ENCODE measurements around the gene PTP4A2. TPM values are rescaled to one million over a fixed set of nuclear protein-coding genes. Genes with fewer than 3 reads are reported as not detected.

PTP4A2 gene
- total RNA-seq, 1 donor from 2014 or later: 249 TPM

- Mint-ChIP-seq H3K27me3 (no peaks in the 10 kb centered on the region), H3K27ac (peak overlapping the region; percentile 14), H3K4me1 (peaks cover 58% of the 10 kb centered on the region), H3K9me3 (no peaks in the 10 kb centered on the region), H3K36me3 (ENCODE audit: low read depth) (no peaks in the 10 kb centered on the region), H3K4me3 (peak overlapping the region; percentile 25)
- intact Hi-C loops (cut with micrococcal nuclease): loop anchor here (1.0 to 5.0 kb wide), 2 partner anchors 9 to 37 kb away; no protein-coding TSS in a partner anchor
- DNase-seq (no peak), ATAC-seq (ENCODE audit: low read depth) (peak; percentile 40)
- ChIA-PET POLR2A (interaction anchor here (0.6 to 1.7 kb wide), 3 partner anchors 9 to 55 kb away, joined by 4 to 7 read pairs (median 7); no protein-coding TSS in a partner anchor), CTCF (interaction anchor here (1.0 to 1.6 kb wide), 3 partner anchors 10 to 84 kb away, joined by 3 to 5 read pairs (median 4); no protein-coding TSS in a partner anchor)
- TF ChIP-seq, protein P1, sequence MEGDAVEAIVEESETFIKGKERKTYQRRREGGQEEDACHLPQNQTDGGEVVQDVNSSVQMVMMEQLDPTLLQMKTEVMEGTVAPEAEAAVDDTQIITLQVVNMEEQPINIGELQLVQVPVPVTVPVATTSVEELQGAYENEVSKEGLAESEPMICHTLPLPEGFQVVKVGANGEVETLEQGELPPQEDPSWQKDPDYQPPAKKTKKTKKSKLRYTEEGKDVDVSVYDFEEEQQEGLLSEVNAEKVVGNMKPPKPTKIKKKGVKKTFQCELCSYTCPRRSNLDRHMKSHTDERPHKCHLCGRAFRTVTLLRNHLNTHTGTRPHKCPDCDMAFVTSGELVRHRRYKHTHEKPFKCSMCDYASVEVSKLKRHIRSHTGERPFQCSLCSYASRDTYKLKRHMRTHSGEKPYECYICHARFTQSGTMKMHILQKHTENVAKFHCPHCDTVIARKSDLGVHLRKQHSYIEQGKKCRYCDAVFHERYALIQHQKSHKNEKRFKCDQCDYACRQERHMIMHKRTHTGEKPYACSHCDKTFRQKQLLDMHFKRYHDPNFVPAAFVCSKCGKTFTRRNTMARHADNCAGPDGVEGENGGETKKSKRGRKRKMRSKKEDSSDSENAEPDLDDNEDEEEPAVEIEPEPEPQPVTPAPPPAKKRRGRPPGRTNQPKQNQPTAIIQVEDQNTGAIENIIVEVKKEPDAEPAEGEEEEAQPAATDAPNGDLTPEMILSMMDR (IDR thresholded peaks at IDR 0.05): no peak
Observed at GRCh38 chr1:31879981-31880608, 58.1 kb downstream of the PTP4A2 start.

GRCh38 chr1:31878058-31878457 is 60.1 kb downstream of the PTP4A2 start:
- CTCF ChIA-PET: no interaction called here
- no peaks in the 10 kb centered on the region for H3K27me3 Mint-ChIP-seq
- ATAC-seq (ENCODE audit: low read depth) (peak; percentile 41), DNase-seq (no peak)
- POLR2A ChIA-PET: interaction anchor here (0.6 to 1.3 kb wide), 2 partner anchors 24 to 45 kb away, joined by 6 read pairs; no protein-coding TSS in a partner anchor
- intact Hi-C loops (cut with micrococcal nuclease): no loop called here
- peaks cover 1% of the 10 kb centered on the region for H3K9me3 Mint-ChIP-seq
- peaks cover 58% of the 10 kb centered on the region for H3K4me1 Mint-ChIP-seq
- H3K27ac Mint-ChIP-seq: peak overlapping the region; percentile 41
- H3K36me3 Mint-ChIP-seq (ENCODE audit: low read depth): no peaks in the 10 kb centered on the region
- TF ChIP-seq, protein P1 (IDR thresholded peaks at IDR 0.05): no peak
- H3K4me3 Mint-ChIP-seq: no peak overlapping the region

DNA sequence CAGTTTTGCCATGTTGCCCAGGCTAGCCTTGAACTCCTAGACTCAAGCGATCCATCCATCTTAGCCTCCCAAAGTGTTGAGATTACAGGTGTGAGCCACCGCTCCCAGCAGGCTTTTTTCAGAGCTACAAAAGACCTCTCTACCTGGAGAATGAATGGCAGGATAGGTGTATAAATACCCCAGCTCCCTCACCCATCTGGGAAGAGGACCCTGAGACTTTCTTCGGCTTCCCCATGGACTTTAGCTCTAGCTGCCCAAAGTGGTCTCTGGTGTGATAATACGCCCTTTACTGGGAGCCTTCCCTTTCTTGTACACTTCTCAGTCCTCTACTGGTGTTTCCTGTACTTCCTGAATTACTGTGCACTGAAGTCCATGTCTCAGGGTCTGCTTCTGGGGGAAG is 60.6 kb downstream of the PTP4A2 start:
- Mint-ChIP-seq H3K4me3 (no peak overlapping the region), H3K27me3 (no peaks in the 10 kb centered on the region), H3K36me3 (ENCODE audit: low read depth) (no peaks in the 10 kb centered on the region), H3K27ac (peak overlapping the region; percentile 41), H3K4me1 (peaks cover 57% of the 10 kb centered on the region), H3K9me3 (peaks cover 4% of the 10 kb centered on the region)
- ATAC-seq (ENCODE audit: low read depth) (no peak), DNase-seq (no peak)
- intact Hi-C loops (cut with micrococcal nuclease): no loop called here
- TF ChIP-seq, protein P1 (IDR thresholded peaks at IDR 0.05): no peak
- CTCF ChIA-PET: no interaction called here
- POLR2A ChIA-PET: interaction anchor here (1.3 kb wide), 1 partner anchor 24 kb away, joined by 6 read pairs; no protein-coding TSS in a partner anchor

DNA sequence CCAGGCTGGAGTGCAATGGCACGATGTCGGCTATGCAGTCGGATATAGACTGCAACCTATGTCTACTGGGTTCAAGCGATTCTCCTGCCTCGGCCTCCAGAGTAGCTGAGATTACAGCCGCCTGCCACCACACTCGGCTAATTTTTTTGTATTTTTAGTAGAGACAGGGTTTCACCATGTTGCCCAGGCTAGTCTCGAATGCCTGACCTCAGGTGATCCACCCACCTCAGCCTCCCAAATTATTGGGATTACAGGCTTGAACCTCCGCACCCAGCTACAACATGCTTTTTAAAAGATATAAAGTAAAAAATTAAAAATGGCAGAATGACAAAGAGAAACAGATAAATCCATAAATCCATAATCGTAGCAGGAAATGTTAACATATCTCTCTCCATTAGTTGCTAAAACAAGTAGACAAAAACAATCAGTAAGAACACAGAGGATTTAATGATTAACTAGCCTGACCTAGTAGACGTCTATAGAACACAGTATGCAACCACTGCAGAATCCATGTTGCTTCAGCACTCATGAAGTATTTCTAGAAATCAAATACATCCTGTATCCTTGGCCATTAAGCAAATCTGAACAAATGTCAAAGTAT is 62.4 kb downstream of the PTP4A2 start:
- TF ChIP-seq, protein P1 (IDR thresholded peaks at IDR 0.05): no peak
- Mint-ChIP-seq H3K27ac (no peak overlapping the region), H3K9me3 (peaks cover 4% of the 10 kb centered on the region), H3K4me1 (peaks cover 40% of the 10 kb centered on the region), H3K4me3 (no peak overlapping the region), H3K36me3 (ENCODE audit: low read depth) (no peaks in the 10 kb centered on the region), H3K27me3 (no peaks in the 10 kb centered on the region)
- intact Hi-C loops (cut with micrococcal nuclease): no loop called here
- ChIA-PET POLR2A (no interaction called here), CTCF (no interaction called here)
- DNase-seq (no peak), ATAC-seq (ENCODE audit: low read depth) (no peak)

DNA sequence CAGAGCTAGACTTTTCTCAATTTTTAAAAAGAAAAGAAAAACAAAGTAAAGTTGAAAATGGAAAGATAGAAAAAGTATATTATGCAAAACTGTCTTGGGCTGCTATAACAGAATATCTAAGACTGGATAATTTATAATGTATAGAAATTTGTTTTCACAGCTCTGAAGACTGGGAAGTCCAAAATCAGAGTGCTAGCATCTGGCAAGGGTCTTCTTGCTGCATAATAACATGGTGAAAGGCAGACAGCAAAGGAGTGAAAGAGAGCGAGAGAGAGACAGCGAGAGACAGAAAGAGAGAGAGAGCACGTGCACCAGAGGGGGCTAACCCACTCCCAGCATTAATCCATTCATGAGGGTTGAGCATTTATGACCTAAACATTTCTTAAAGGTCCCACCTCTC is 63.2 kb downstream of the PTP4A2 start:
- DNase-seq: no peak
- no peak for ATAC-seq (ENCODE audit: low read depth)
- intact Hi-C loops (cut with micrococcal nuclease): no loop called here
- Mint-ChIP-seq H3K27ac (no peak overlapping the region), H3K9me3 (peaks cover 4% of the 10 kb centered on the region), H3K4me1 (peaks cover 32% of the 10 kb centered on the region), H3K4me3 (no peak overlapping the region), H3K27me3 (no peaks in the 10 kb centered on the region), H3K36me3 (ENCODE audit: low read depth) (no peaks in the 10 kb centered on the region)
- ChIA-PET CTCF (no interaction called here), POLR2A (no interaction called here)
- TF ChIP-seq, protein P1 (IDR thresholded peaks at IDR 0.05): no peak

All from activated B cell treated with CpG ODN at 0.5 μM for 24 hours (primary cell).